H1 (cell line): ENCODE results near the gene KIF20A.

Experiments
- CEBPB ChIP-seq: IDR thresholded peaks from 2 replicates; pipeline ENCODE4 v1.6.1; 2012; ENCODE audit warnings: low read depth, low read length
- EP300 ChIP-seq, 2 experiments: IDR thresholded peaks; 1 replicate in 1 of 2; 2 replicates in 1 of 2; pipeline ENCODE4 v1.6.1; 2011 to 2012; ENCODE audit warnings: low read depth in 2 of 2, low read length in 2 of 2, mild to moderate bottlenecking in 2 of 2, borderline replicate concordance in 1 of 2, inconsistent platforms in 1 of 2, moderate library complexity in 1 of 2
- JUND ChIP-seq: IDR thresholded peaks from 2 replicates; pipeline ENCODE4 v1.6.1; 2011; ENCODE audit warnings: mild to moderate bottlenecking, improper control_type of control experiment, low read length
- RAD21 ChIP-seq, 2 experiments: IDR thresholded peaks in 1 of 2; conservative IDR thresholded peaks in 1 of 2; 2 replicates each; pipeline ENCODE4 v1.6.1; 2011; ENCODE audit warnings: low read depth in 2 of 2, low read length in 2 of 2, improper control_type of control experiment in 1 of 2, inconsistent platforms in 1 of 2, mild to moderate bottlenecking in 1 of 2, moderate library complexity in 1 of 2
- SIN3A ChIP-seq, 2 experiments: IDR thresholded peaks in 1 of 2; conservative IDR thresholded peaks in 1 of 2; 2 replicates each; pipeline ENCODE4 v1.6.1; 2011 to 2012; ENCODE audit warnings: low read length in 2 of 2, improper control_type of control experiment in 1 of 2, low read depth in 1 of 2, mild to moderate bottlenecking in 1 of 2
- SUZ12 ChIP-seq: fragments of 200-600 bp; sonication (generic); IDR thresholded peaks from 2 replicates; pipeline ENCODE4 v1.6.1; 2012; ENCODE audit warnings: mild to moderate bottlenecking, inconsistent platforms, low read length, moderate library complexity, mixed read lengths
- TF ChIP-seq, protein P1 (sequence below), 3 experiments: IDR thresholded peaks; 1 replicate in 2 of 3; 2 replicates in 1 of 3; pipeline versions ENCODE4 v1.5.1 to v1.6.1; 2011; ENCODE audit warnings: low read length in 3 of 3, mild to moderate bottlenecking in 3 of 3, inconsistent platforms in 2 of 3, low read depth in 1 of 3, moderate library complexity in 1 of 3; ENCODE audit not compliant: insufficient read depth in 1 of 3; ENCODE audit errors: control extremely low read depth in 1 of 3

DNA sequence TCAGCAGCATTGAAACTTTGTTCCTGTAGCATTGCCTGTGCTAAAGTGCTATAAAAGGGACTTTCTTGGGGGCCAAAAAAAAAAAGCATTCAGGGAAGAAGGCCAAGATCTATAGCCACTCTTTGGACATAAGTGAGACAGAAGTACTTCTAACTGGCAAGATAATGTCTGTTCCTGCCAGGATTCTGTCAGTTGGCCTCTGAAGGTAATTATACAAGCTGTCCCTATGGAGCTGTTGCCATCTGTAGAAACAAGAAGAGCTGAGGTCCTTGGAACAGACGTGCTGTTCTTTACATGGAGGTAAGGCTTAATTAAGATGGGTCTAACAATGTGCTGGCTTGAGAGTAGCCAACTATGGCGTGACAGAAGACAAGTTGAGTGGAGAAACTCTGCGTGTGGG is 9.7 kb downstream of the KIF20A start:
- TF ChIP-seq RAD21 (IDR thresholded peaks at IDR 0.05 in 1 of 2, conservative IDR thresholded peaks at IDR 0.05 in 1 of 2; ENCODE audit: low read depth in 2 of 2, low read length in 2 of 2) (no peak), JUND (no peak), SUZ12 (no peak), CEBPB (no peak), EP300 (IDR thresholded peaks at IDR 0.05; ENCODE audit: borderline replicate concordance in 1 of 2, low read depth in 2 of 2, low read length in 2 of 2) (no peak), SIN3A (conservative IDR thresholded peaks at IDR 0.05 in 1 of 2, IDR thresholded peaks at IDR 0.05 in 1 of 2; ENCODE audit: low read depth in 1 of 2, low read length in 2 of 2) (no peak)
- TF ChIP-seq, protein P1, sequence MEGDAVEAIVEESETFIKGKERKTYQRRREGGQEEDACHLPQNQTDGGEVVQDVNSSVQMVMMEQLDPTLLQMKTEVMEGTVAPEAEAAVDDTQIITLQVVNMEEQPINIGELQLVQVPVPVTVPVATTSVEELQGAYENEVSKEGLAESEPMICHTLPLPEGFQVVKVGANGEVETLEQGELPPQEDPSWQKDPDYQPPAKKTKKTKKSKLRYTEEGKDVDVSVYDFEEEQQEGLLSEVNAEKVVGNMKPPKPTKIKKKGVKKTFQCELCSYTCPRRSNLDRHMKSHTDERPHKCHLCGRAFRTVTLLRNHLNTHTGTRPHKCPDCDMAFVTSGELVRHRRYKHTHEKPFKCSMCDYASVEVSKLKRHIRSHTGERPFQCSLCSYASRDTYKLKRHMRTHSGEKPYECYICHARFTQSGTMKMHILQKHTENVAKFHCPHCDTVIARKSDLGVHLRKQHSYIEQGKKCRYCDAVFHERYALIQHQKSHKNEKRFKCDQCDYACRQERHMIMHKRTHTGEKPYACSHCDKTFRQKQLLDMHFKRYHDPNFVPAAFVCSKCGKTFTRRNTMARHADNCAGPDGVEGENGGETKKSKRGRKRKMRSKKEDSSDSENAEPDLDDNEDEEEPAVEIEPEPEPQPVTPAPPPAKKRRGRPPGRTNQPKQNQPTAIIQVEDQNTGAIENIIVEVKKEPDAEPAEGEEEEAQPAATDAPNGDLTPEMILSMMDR (IDR thresholded peaks at IDR 0.05; ENCODE audit: control extremely low read depth in 1 of 3, insufficient read depth in 1 of 3, low read depth in 1 of 3, low read length in 3 of 3), result no peak
